HTR-8/SVneo (cell line): ENCODE data around the gene MAMLD1.

Experiments
- DNase-seq: peaks from one replicate; pipeline ENCODE4 v3.0.0; 2011; ENCODE audit warnings: low spot score, mixed read lengths; ENCODE audit not compliant: insufficient read length
- FAIRE-seq: peaks from 2 replicates; lab custom pipeline; 2011; peaks lifted over from hg19 to GRCh38; lab: Jason Lieb, UNC

Gene MAMLD1

GRCh38 chrX:150483356-150483985 is 120.4 kb downstream of the MAMLD1 start:
- FAIRE-seq, result no peak
- DNase-seq, result no peak

- peak; percentile 9 for DNase-seq
- no peak for FAIRE-seq
Measured at GRCh38 chrX:150486011-150486410, 122.9 kb downstream of the MAMLD1 start.

- DNase-seq, result no peak
- no peak for FAIRE-seq
Measured at GRCh38 chrX:150487369-150488094, 124.4 kb downstream of the MAMLD1 start.

- DNase-seq (no peak), FAIRE-seq (no peak)
Measured at GRCh38 chrX:150489359-150490015, 126.4 kb downstream of the MAMLD1 start.

- FAIRE-seq, result no peak
- no peak for DNase-seq
Measured at GRCh38 chrX:150495496-150495895, 132.4 kb downstream of the MAMLD1 start.

- FAIRE-seq, result no peak
- DNase-seq, result no peak
Measured at GRCh38 chrX:150499240-150499639, 136.1 kb downstream of the MAMLD1 start.

- FAIRE-seq, result no peak
- DNase-seq, result no peak
Measured at GRCh38 chrX:150502091-150502490, 139.0 kb downstream of the MAMLD1 start.

GRCh38 chrX:150502979-150503897 is 140.1 kb downstream of the MAMLD1 start:
- no peak for DNase-seq
- FAIRE-seq, result no peak

GRCh38 chrX:150503898-150504219 is 140.7 kb downstream of the MAMLD1 start:
- DNase-seq, result no peak
- no peak for FAIRE-seq

GRCh38 chrX:150504397-150505182 is 141.5 kb downstream of the MAMLD1 start:
- DNase-seq (no peak), FAIRE-seq (no peak)

GRCh38 chrX:150506020-150506419 is 142.9 kb downstream of the MAMLD1 start:
- FAIRE-seq (no peak), DNase-seq (no peak)

- FAIRE-seq, result no peak
- no peak for DNase-seq
Measured at GRCh38 chrX:150506486-150506885, 143.4 kb downstream of the MAMLD1 start.

- DNase-seq (no peak), FAIRE-seq (no peak)
Measured at GRCh38 chrX:150507251-150507856, 144.2 kb downstream of the MAMLD1 start.

GRCh38 chrX:150508018-150508417 is 144.9 kb downstream of the MAMLD1 start:
- no peak for FAIRE-seq
- no peak for DNase-seq

- DNase-seq (no peak), FAIRE-seq (no peak)
Measured at GRCh38 chrX:150508451-150509367, 145.6 kb downstream of the MAMLD1 start.

- DNase-seq (no peak), FAIRE-seq (no peak)
Measured at GRCh38 chrX:150509703-150510102, 146.6 kb downstream of the MAMLD1 start.

- no peak for DNase-seq
- FAIRE-seq, result no peak
Measured at GRCh38 chrX:150512461-150512901, 149.4 kb downstream of the MAMLD1 start.

- FAIRE-seq (no peak), DNase-seq (no peak)
Measured at GRCh38 chrX:150513544-150513943, 150.4 kb downstream of the MAMLD1 start.
